ENCODE measurements around the gene DMD. TPM values are rescaled to one million over a fixed set of nuclear protein-coding genes. Genes with fewer than 3 reads are reported as not detected.

Gene DMD
- total RNA-seq, 1 donor from 2014 or later = 23.9 TPM

DNA sequence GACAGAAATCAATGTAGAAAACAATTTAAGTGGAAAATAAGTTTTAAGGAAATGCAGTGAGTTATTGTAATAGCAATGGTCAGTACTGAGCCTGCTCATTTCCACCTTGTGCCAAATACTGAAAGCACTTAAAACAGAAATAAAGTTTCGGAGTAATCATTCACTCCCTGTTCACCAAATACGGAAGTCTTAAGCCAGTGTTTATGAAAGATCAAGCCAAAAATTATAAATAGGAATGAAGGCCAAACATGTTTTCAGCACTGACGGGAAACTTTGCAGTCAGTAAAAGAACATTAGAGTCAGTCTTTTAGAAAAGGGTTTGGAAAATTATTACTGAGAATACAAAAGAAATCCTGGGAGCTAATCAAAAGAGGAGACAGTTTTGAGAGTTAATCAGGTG lies 178.6 kb downstream of the DMD start:
- TF ChIP-seq, protein P1, sequence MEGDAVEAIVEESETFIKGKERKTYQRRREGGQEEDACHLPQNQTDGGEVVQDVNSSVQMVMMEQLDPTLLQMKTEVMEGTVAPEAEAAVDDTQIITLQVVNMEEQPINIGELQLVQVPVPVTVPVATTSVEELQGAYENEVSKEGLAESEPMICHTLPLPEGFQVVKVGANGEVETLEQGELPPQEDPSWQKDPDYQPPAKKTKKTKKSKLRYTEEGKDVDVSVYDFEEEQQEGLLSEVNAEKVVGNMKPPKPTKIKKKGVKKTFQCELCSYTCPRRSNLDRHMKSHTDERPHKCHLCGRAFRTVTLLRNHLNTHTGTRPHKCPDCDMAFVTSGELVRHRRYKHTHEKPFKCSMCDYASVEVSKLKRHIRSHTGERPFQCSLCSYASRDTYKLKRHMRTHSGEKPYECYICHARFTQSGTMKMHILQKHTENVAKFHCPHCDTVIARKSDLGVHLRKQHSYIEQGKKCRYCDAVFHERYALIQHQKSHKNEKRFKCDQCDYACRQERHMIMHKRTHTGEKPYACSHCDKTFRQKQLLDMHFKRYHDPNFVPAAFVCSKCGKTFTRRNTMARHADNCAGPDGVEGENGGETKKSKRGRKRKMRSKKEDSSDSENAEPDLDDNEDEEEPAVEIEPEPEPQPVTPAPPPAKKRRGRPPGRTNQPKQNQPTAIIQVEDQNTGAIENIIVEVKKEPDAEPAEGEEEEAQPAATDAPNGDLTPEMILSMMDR (IDR thresholded peaks at IDR 0.05; ENCODE audit: unreplicated experiment) = no peak
- Mint-ChIP-seq H3K27ac (peak overlapping the region; percentile 41), H3K9me3 (ENCODE audit: low read depth) (no peaks in the 10 kb centered on the region), H3K36me3 (ENCODE audit: insufficient read depth) (no peaks in the 10 kb centered on the region), H3K27me3 (no peaks in the 10 kb centered on the region), H3K4me3 (ENCODE audit: low read depth) (no peak overlapping the region), H3K4me1 (ENCODE audit: low read depth) (no peaks in the 10 kb centered on the region)
- no peak for DNase-seq (ENCODE audit: low spot score, unreplicated experiment)

DNA sequence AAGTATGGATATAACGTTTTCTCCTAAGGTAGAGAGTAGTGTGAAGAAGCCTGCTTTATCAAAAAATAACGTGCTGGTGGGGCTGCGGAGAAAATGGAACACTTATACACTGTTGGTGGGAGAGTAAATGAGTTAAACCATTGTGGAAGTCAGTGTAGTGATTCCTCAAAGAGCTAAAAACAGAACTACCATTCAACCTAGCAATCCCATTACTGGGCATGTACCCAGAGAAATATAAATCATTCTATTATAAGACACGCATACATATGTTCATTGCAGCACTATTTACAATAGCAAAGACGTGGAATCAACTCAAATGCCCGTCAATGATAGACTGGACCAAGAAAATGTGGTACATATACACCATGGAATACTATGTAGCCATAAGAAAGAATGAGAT lies 196.4 kb downstream of the DMD start:
- Mint-ChIP-seq H3K27ac (no peak overlapping the region), H3K9me3 (ENCODE audit: low read depth) (peaks cover 4% of the 10 kb centered on the region), H3K4me3 (ENCODE audit: low read depth) (no peak overlapping the region)

DNA sequence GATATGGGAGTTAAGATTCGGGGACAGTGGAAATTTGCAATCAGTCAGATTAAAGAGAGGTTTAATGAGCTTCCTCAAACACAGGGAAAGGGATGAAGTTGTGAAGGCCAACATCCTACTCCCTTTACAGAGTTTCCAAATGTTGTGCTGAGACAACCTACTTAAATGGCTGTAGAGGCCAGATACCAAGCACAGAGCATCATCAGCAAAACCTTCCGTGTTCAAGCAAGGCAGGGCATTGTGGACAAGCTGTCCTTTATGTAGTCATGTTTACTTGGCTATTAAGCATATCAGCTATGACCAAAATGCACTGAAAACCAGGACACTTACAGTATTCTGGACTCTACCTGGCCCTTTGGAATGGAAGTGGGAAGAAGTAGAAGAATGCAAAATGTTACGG lies 197.3 kb downstream of the DMD start:
- H3K4me3 Mint-ChIP-seq (ENCODE audit: low read depth) = no peak overlapping the region
- peaks cover 10% of the 10 kb centered on the region for H3K4me1 Mint-ChIP-seq (ENCODE audit: low read depth)
- H3K36me3 Mint-ChIP-seq (ENCODE audit: insufficient read depth) = no peaks in the 10 kb centered on the region
- no peak for DNase-seq (ENCODE audit: low spot score, unreplicated experiment)
- H3K27me3 Mint-ChIP-seq = no peaks in the 10 kb centered on the region
- H3K27ac Mint-ChIP-seq = no peak overlapping the region
- TF ChIP-seq, protein P1 (IDR thresholded peaks at IDR 0.05; ENCODE audit: unreplicated experiment) = no peak
- peaks cover 4% of the 10 kb centered on the region for H3K9me3 Mint-ChIP-seq (ENCODE audit: low read depth)

More for the DNA sequence above, 196.4 kb downstream of the DMD start:
- peaks cover 10% of the 10 kb centered on the region for H3K4me1 Mint-ChIP-seq (ENCODE audit: low read depth)
- TF ChIP-seq, protein P1 (IDR thresholded peaks at IDR 0.05; ENCODE audit: unreplicated experiment) = no peak
- no peaks in the 10 kb centered on the region for H3K36me3 Mint-ChIP-seq (ENCODE audit: insufficient read depth)
- no peak for DNase-seq (ENCODE audit: low spot score, unreplicated experiment)
- no peaks in the 10 kb centered on the region for H3K27me3 Mint-ChIP-seq

DNA sequence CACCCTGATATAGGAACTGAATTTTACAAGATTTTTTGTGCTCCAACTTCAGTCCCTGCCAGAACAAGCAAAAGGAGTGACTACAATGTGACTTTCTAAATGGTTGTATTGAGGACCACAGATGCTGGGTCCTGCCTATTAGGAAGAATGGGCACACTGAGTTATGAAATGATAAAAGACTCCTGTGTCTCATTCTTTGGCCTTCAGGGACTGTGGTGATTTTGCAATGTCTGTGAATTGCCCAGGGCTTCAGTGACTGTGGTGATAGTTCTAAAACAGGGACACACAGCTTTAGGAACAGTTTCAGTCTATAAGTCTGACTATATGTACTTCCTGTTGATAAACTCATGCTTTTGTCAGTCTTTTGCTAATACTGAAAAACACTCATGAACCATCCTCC lies 210.2 kb downstream of the DMD start:
- no peak for DNase-seq (ENCODE audit: low spot score, unreplicated experiment)
- Mint-ChIP-seq H3K27me3 (no peaks in the 10 kb centered on the region), H3K27ac (no peak overlapping the region), H3K4me3 (ENCODE audit: low read depth) (no peak overlapping the region), H3K4me1 (ENCODE audit: low read depth) (no peaks in the 10 kb centered on the region), H3K36me3 (ENCODE audit: insufficient read depth) (no peaks in the 10 kb centered on the region), H3K9me3 (ENCODE audit: low read depth) (peaks cover 3% of the 10 kb centered on the region)
- TF ChIP-seq, protein P1 (IDR thresholded peaks at IDR 0.05; ENCODE audit: unreplicated experiment) = no peak

DNA sequence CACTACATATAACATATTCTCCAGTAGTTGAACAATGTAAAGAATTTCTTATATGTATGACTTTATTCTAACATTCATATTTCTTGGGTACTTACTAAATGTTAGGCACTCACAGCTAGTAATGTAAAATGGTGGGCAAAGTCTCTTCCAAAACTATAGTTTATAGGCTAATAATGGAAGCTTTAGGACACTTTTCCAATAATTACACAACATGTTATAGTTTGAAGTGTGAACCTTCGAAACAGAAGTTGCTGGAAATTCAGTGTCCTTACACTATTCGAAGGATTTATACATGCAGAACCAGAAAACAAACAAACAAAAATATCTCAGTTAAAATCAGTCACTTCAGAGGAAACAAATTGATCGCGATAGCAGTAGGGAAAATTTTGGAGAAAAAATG lies 212.6 kb downstream of the DMD start:
- Mint-ChIP-seq H3K4me3 (ENCODE audit: low read depth) (no peak overlapping the region), H3K27ac (no peak overlapping the region), H3K27me3 (no peaks in the 10 kb centered on the region), H3K36me3 (ENCODE audit: insufficient read depth) (no peaks in the 10 kb centered on the region), H3K9me3 (ENCODE audit: low read depth) (peaks cover 3% of the 10 kb centered on the region), H3K4me1 (ENCODE audit: low read depth) (no peaks in the 10 kb centered on the region)
- TF ChIP-seq, protein P1 (IDR thresholded peaks at IDR 0.05; ENCODE audit: unreplicated experiment) = no peak
- no peak for DNase-seq (ENCODE audit: low spot score, unreplicated experiment)
